H9 (cell line): ENCODE data around the gene MTCL1. TPM values are rescaled to one million over a fixed set of nuclear protein-coding genes. Genes with fewer than 3 reads are reported as not detected.

Experiments used
- DNase-seq: peaks from one replicate; pipeline ENCODE4 v3.0.0-alpha.2; 2017
- H2AFZ ChIP-seq: one replicate; pipeline ENCODE4 v1.6.1; 2013; ENCODE audit warnings: mild to moderate bottlenecking, low read length, control low read depth, moderate library complexity
- H2AK5ac ChIP-seq: 2 replicates; pipeline ENCODE4 v1.6.1; 2013; ENCODE audit warnings: low read length, control low read depth, mixed read lengths; ENCODE audit not compliant: insufficient read length
- H2BK120ac ChIP-seq: one replicate; pipeline ENCODE4 v1.6.1; 2013; ENCODE audit warnings: low read depth, mild to moderate bottlenecking, low read length, control low read depth, inconsistent platforms; ENCODE audit not compliant: poor library complexity, severe bottlenecking
- H2BK12ac ChIP-seq: 2 replicates; pipeline ENCODE4 v1.6.1; 2013; ENCODE audit warnings: low read length, control low read depth, mixed read lengths, low read depth; ENCODE audit not compliant: insufficient read length
- H2BK15ac ChIP-seq: 2 replicates; pipeline ENCODE4 v1.6.1; 2013; ENCODE audit warnings: low read depth, low read length, control low read depth
- H2BK20ac ChIP-seq: one replicate; pipeline ENCODE4 v1.6.1; 2013; ENCODE audit warnings: low read depth, mild to moderate bottlenecking, low read length, control low read depth, inconsistent platforms; ENCODE audit not compliant: poor library complexity, severe bottlenecking
- H2BK5ac ChIP-seq: 2 replicates; pipeline ENCODE4 v1.6.1; 2013; ENCODE audit warnings: low read length, control low read depth, mixed read lengths; ENCODE audit not compliant: insufficient read length
- H3K14ac ChIP-seq: 2 replicates; pipeline ENCODE4 v1.6.1; 2013; ENCODE audit warnings: low read length, control low read depth; ENCODE audit not compliant: insufficient read depth
- H3K18ac ChIP-seq: 2 replicates; pipeline ENCODE4 v1.6.1; 2013; ENCODE audit warnings: low read depth, mild to moderate bottlenecking, mixed read lengths, low read length, control low read depth; ENCODE audit not compliant: insufficient read length
- H3K23ac ChIP-seq: 2 replicates; pipeline ENCODE4 v1.6.1; 2013; ENCODE audit warnings: low read length, control low read depth, mixed read lengths, low read depth; ENCODE audit not compliant: insufficient read length
- H3K23me2 ChIP-seq: 2 replicates; pipeline ENCODE4 v1.6.1; 2013; ENCODE audit warnings: low read depth, mild to moderate bottlenecking, mixed read lengths, low read length, control low read depth; ENCODE audit not compliant: insufficient read length, poor library complexity, severe bottlenecking
- H3K27ac ChIP-seq: 2 replicates; pipeline ENCODE4 v1.5.1; 2013; ENCODE audit warnings: low read length, control low read depth, mixed read lengths, low read depth; ENCODE audit not compliant: insufficient read length
- H3K27me3 ChIP-seq: 2 replicates; pipeline ENCODE4 v1.6.1; 2013; ENCODE audit warnings: low read length, control low read depth, inconsistent platforms; ENCODE audit not compliant: insufficient read depth
- H3K4ac ChIP-seq: 2 replicates; pipeline ENCODE4 v1.6.1; 2013; ENCODE audit warnings: low read depth, mild to moderate bottlenecking, control low read depth, inconsistent platforms, low read length, moderate library complexity
- H3K4me1 ChIP-seq: 2 replicates; pipeline ENCODE4 v1.6.1; 2013; ENCODE audit warnings: low read length, control low read depth, inconsistent platforms; ENCODE audit not compliant: insufficient read depth
- H3K4me2 ChIP-seq: 2 replicates; pipeline ENCODE4 v1.6.1; 2013; ENCODE audit warnings: low read length, control low read depth, mixed read lengths; ENCODE audit not compliant: insufficient read length, insufficient read depth
- H3K56ac ChIP-seq: 2 replicates; pipeline ENCODE4 v1.6.1; 2013; ENCODE audit warnings: low read depth, mild to moderate bottlenecking, mixed read lengths, low read length, control low read depth; ENCODE audit not compliant: insufficient read length
- H3K79me1 ChIP-seq: 2 replicates; pipeline ENCODE4 v1.6.1; 2013; ENCODE audit warnings: low read depth, mild to moderate bottlenecking, moderate library complexity, low read length, control low read depth, inconsistent platforms; ENCODE audit not compliant: insufficient read depth, poor library complexity, severe bottlenecking
- H3K79me2 ChIP-seq: 2 replicates; pipeline ENCODE4 v1.6.1; 2013; ENCODE audit warnings: low read length, control low read depth, inconsistent platforms; ENCODE audit not compliant: insufficient read depth
- H3K9ac ChIP-seq: 2 replicates; pipeline ENCODE4 v1.6.1; 2013; ENCODE audit warnings: low read length, control low read depth, mixed read lengths; ENCODE audit not compliant: insufficient read length; ENCODE audit errors: extremely low read depth
- H3K9me3 ChIP-seq: one replicate; pipeline ENCODE4 v1.6.1; 2013; ENCODE audit warnings: low read depth, low read length, inconsistent platforms; ENCODE audit not compliant: control insufficient read depth
- H3T11ph ChIP-seq: one replicate; pipeline ENCODE4 v1.6.1; 2013; ENCODE audit warnings: mild to moderate bottlenecking, low read length, control low read depth, inconsistent platforms
- H4K20me1 ChIP-seq: one replicate; pipeline ENCODE4 v1.6.1; 2013; ENCODE audit not compliant: control insufficient read depth, insufficient read length, insufficient read depth
- H4K5ac ChIP-seq: 2 replicates; pipeline ENCODE4 v1.6.1; 2013; ENCODE audit warnings: low read depth, mild to moderate bottlenecking, mixed read lengths, low read length, control low read depth; ENCODE audit not compliant: insufficient read length
- H4K8ac ChIP-seq: replicated peaks from 2 replicates; pipeline ENCODE4 v1.6.1; 2013; ENCODE audit warnings: low read length, control low read depth, mixed read lengths, low read depth; ENCODE audit not compliant: insufficient read length
- H4K91ac ChIP-seq: 2 replicates; pipeline ENCODE4 v1.6.1; 2013; ENCODE audit warnings: low read depth, mild to moderate bottlenecking, moderate library complexity, mixed read lengths, low read length, control low read depth; ENCODE audit not compliant: insufficient read length
- H3K27ac Mint-ChIP-seq, 3 experiments: 2 replicates in 2 of 3; 3 replicates in 1 of 3; pipeline ENCODE4 v1.8.0; 2020 to 2021; ENCODE audit warnings: mixed read lengths in 3 of 3, mild to moderate bottlenecking in 1 of 3, moderate library complexity in 1 of 3
- H3K27me3 Mint-ChIP-seq: 2 replicates; pipeline ENCODE4 v1.8.0; 2021; ENCODE audit warnings: low read depth, mild to moderate bottlenecking, moderate library complexity, mixed read lengths
- H3K36me3 Mint-ChIP-seq, 3 experiments: 2 replicates in 2 of 3; 3 replicates in 1 of 3; pipeline ENCODE4 v1.8.0; 2020 to 2021; ENCODE audit warnings: low read depth in 3 of 3, mixed read lengths in 3 of 3; ENCODE audit not compliant: insufficient read depth in 1 of 3
- H3K4me1 Mint-ChIP-seq, 2 experiments: 2 replicates each; pipeline ENCODE4 v1.8.0; 2020; ENCODE audit warnings: mixed read lengths in 2 of 2
- H3K4me3 Mint-ChIP-seq, 2 experiments: 2 replicates in 1 of 2; 3 replicates in 1 of 2; pipeline ENCODE4 v1.8.0; 2020 to 2021; ENCODE audit warnings: mild to moderate bottlenecking in 2 of 2, mixed read lengths in 2 of 2, moderate library complexity in 1 of 2
- H3K9me3 Mint-ChIP-seq, 2 experiments: 2 replicates in 1 of 2; 3 replicates in 1 of 2; pipeline ENCODE4 v1.8.0; 2020; ENCODE audit warnings: mild to moderate bottlenecking in 2 of 2, mixed read lengths in 2 of 2, moderate library complexity in 1 of 2
- CTCF ChIP-seq: fragments of 200-600 bp; sonication (generic); conservative IDR thresholded peaks from 3 replicates; pipeline ENCODE4 v1.8.0; 2021; ENCODE audit warnings: antibody characterized with exemption, mild to moderate bottlenecking
- WGBS: extraction: QIAGEN DNeasy Blood & Tissue Kit; methylation state at CpG from one replicate; pipeline ENCODE4 v1.1.7; 2013; ENCODE audit warnings: missing lambda C conversion rate, low lambda C conversion rate, mixed read lengths; ENCODE audit not compliant: insufficient read length; ENCODE audit errors: extremely low coverage; 5-methylcytosine and 5-hydroxymethylcytosine counted together
- total RNA-seq: library from RNA; stranded (reverse); gene quantifications from 2 replicates; pipeline ENCODE4 v1.2.1, GENCODE V29; 2021

Gene MTCL1
- total RNA-seq, 1 experiment from 2014 or later = 50.7 TPM

- H3K14ac ChIP-seq = peak overlapping the region; percentile 65
- Mint-ChIP-seq H3K27ac (no peak overlapping the region; a peak in 3 of 7 replicates), H3K4me3 (no peak overlapping the region), H3K36me3 (no peaks in the 10 kb centered on the region), H3K27me3 (no peaks in the 10 kb centered on the region; the same call in 1 of the 2 replicates), H3K4me1 (peaks cover 49 to 52% of the 10 kb centered on the region in 2 experiments), H3K9me3 (no peaks in the 10 kb centered on the region; a peak in 1 of 5 replicates)
- no peaks in the 10 kb centered on the region for H3K79me1 ChIP-seq
- no peak overlapping the region for H3K56ac ChIP-seq
- H2BK15ac ChIP-seq = no peak overlapping the region
- H3K23ac ChIP-seq = no peak overlapping the region
- H2AFZ ChIP-seq = no peak overlapping the region
- no peaks in the 10 kb centered on the region for H4K20me1 ChIP-seq
- H3K27ac ChIP-seq = no peak overlapping the region
- H2BK120ac ChIP-seq = no peak overlapping the region
- no peaks in the 10 kb centered on the region for H3K27me3 ChIP-seq
- no peak overlapping the region for H4K5ac ChIP-seq
- H3K79me2 ChIP-seq = no peaks in the 10 kb centered on the region
- peak; percentile 44 for DNase-seq
- no peak overlapping the region for H4K91ac ChIP-seq
- no peak overlapping the region for H4K8ac ChIP-seq
- no peak for TF ChIP-seq CTCF
- H3K9ac ChIP-seq = no peak overlapping the region
- H2AK5ac ChIP-seq = no peak overlapping the region
- WGBS = no CpG with 5 or more reads among the region's 36 CpGs
- no peak overlapping the region for H2BK20ac ChIP-seq
- no peak overlapping the region for H3T11ph ChIP-seq
- H3K9me3 ChIP-seq = no peaks in the 10 kb centered on the region
- H3K4ac ChIP-seq = no peak overlapping the region
- peak overlapping the region; percentile 66 for H3K18ac ChIP-seq
- no peak overlapping the region for H3K4me2 ChIP-seq
- no peak overlapping the region for H2BK12ac ChIP-seq
- no peaks in the 10 kb centered on the region for H3K23me2 ChIP-seq
- no peak overlapping the region for H2BK5ac ChIP-seq
- H3K4me1 ChIP-seq = peaks cover 7% of the 10 kb centered on the region
Measured at GRCh38 chr18:8659609-8660242, 45.6 kb upstream of the MTCL1 start.
